ENCODE data around the gene SLC35C1.

Gene SLC35C1

GRCh38 chr11:45847911-45848316, 43.0 kb downstream of the SLC35C1 start:
- no peak for DNase-seq

GRCh38 chr11:45848654-45849081, 43.7 kb downstream of the SLC35C1 start:
- DNase-seq: no peak

- DNase-seq: no peak
These were observed 45.5 kb downstream of the SLC35C1 start for GRCh38 chr11:45850446-45850845.

- no peak for DNase-seq
These were observed 46.3 kb downstream of the SLC35C1 start for GRCh38 chr11:45851228-45851627.

GRCh38 chr11:45852018-45852711, 47.2 kb downstream of the SLC35C1 start:
- no peak for DNase-seq

- DNase-seq: no peak
These were observed 47.8 kb downstream of the SLC35C1 start for GRCh38 chr11:45852712-45853101.

- no peak for DNase-seq
These were observed 48.6 kb downstream of the SLC35C1 start for GRCh38 chr11:45853332-45854219.

GRCh38 chr11:45855308-45855707, 50.4 kb downstream of the SLC35C1 start:
- no peak for DNase-seq

- DNase-seq: no peak
These were observed 51.1 kb downstream of the SLC35C1 start for GRCh38 chr11:45856044-45856468.

GRCh38 chr11:45857961-45858474, 53.1 kb downstream of the SLC35C1 start:
- DNase-seq: no peak

- no peak for DNase-seq
These were observed 53.9 kb downstream of the SLC35C1 start for GRCh38 chr11:45858751-45859398.

GRCh38 chr11:45859661-45860140, 54.8 kb downstream of the SLC35C1 start:
- no peak for DNase-seq

- no peak for DNase-seq
These were observed 55.4 kb downstream of the SLC35C1 start for GRCh38 chr11:45860348-45860747.

GRCh38 chr11:45860764-45861510, 56.0 kb downstream of the SLC35C1 start:
- no peak for DNase-seq

Measured in NCI-H524 treated with DMSO at 0.1 percent for 48 hours (cell line).